OCI-LY1 (cell line): ENCODE data around the gene NHERF2.

Source experiments
- CTCF ChIP-seq: fragments of 200-600 bp; sonication (generic), shearing (Covaris generic); IDR thresholded peaks from 2 replicates; pipeline ENCODE4 v1.5.1; 2017; ENCODE audit warnings: mild to moderate bottlenecking, antibody characterized with exemption, low read length, moderate library complexity, mixed read lengths
- EZH2 ChIP-seq: fragments of 200-600 bp; sonication (generic), shearing (Covaris generic); IDR thresholded peaks from 2 replicates; pipeline ENCODE4 v1.8.0; 2017; ENCODE audit warnings: borderline replicate concordance, mixed run types, mild to moderate bottlenecking, antibody characterized with exemption, low read length, moderate library complexity, mixed read lengths

DNA sequence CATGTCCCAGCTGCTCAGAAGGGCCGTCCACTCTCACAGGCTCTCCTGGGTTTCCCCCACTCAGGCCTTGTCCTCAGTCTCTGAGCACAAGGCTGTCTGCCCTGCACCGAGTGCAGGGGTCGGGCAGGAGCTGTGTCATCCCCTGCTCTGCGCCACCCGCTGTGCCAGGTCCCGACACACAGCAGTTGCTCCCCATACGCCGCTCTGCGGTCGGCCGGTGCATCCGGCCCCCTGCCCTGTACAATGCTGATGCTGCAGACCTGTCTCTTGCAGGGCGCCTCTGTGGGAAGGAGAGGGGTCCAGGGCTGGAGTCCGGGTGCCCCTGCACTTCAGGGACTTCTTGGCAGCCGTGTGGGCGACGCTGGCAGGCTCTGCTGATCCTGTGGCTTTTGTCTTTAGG lies 27.2 kb downstream of the NHERF2 start:
- TF ChIP-seq EZH2 (no peak), CTCF (no peak)
